HG02678 (cell line): ENCODE measurements around the gene TIGD1.
"Not testable (repeated sequence)": the region's sequence is repeated elsewhere in the genome, so short reads cannot be mapped to it uniquely, and the experiment has no call there.

Source experiments
- ATAC-seq: cut with Tn5 transposase; IDR thresholded peaks from one replicate; pipeline ENCODE4 v1.9.1; 2021; ENCODE audit warnings: mild to moderate bottlenecking, moderate library complexity; ENCODE audit not compliant: unreplicated experiment

Gene TIGD1

GRCh38 chr2:232571026-232571474 lies 20.7 kb upstream of the TIGD1 start:
- no peak for ATAC-seq

GRCh38 chr2:232570481-232570880 lies 20.1 kb upstream of the TIGD1 start:
- not testable (repeated sequence) for ATAC-seq

- no peak for ATAC-seq
Measured at GRCh38 chr2:232569541-232569940, 19.2 kb upstream of the TIGD1 start.

GRCh38 chr2:232568161-232568560 lies 17.8 kb upstream of the TIGD1 start:
- ATAC-seq = no peak

- no peak for ATAC-seq
Measured at GRCh38 chr2:232567721-232568120, 17.4 kb upstream of the TIGD1 start.

GRCh38 chr2:232563580-232563979 lies 13.2 kb upstream of the TIGD1 start:
- ATAC-seq = no peak

- ATAC-seq = no peak
Measured at GRCh38 chr2:232562515-232563151, 12.3 kb upstream of the TIGD1 start.

- ATAC-seq = no peak
Measured at GRCh38 chr2:232556426-232556825, 6.1 kb upstream of the TIGD1 start.

- no peak for ATAC-seq
Measured at GRCh38 chr2:232551776-232552175, 1.4 kb upstream of the TIGD1 start.

GRCh38 chr2:232551250-232551638 lies 887 bp upstream of the TIGD1 start:
- ATAC-seq = no peak

- ATAC-seq = no peak
Measured at GRCh38 chr2:232549655-232550353, 553 bp downstream of the TIGD1 start.

GRCh38 chr2:232547991-232548390 lies 2.4 kb downstream of the TIGD1 start:
- no peak for ATAC-seq

GRCh38 chr2:232545511-232546375 lies 4.6 kb downstream of the TIGD1 start:
- no peak for ATAC-seq

- ATAC-seq = no peak
Measured at GRCh38 chr2:232544674-232545073, 5.7 kb downstream of the TIGD1 start.

GRCh38 chr2:232543928-232544631 lies 6.3 kb downstream of the TIGD1 start:
- ATAC-seq = no peak

GRCh38 chr2:232543491-232543890 lies 6.9 kb downstream of the TIGD1 start:
- ATAC-seq = no peak

- ATAC-seq = no peak
Measured at GRCh38 chr2:232542715-232543467, 7.5 kb downstream of the TIGD1 start.

- ATAC-seq = no peak
Measured at GRCh38 chr2:232541961-232542714, 8.2 kb downstream of the TIGD1 start.

- no peak for ATAC-seq
Measured at GRCh38 chr2:232541195-232541960, 9.0 kb downstream of the TIGD1 start.
